Cardiac septum (tissue), 1 donor: ENCODE results near the gene RPS27L. TPM values are rescaled to one million over a fixed set of nuclear protein-coding genes. Genes with fewer than 3 reads are reported as not detected.

Experiments
- DNase-seq: peaks from one replicate; pipeline ENCODE4 v3.0.0-alpha.2; 2020; ENCODE audit warnings: low spot score
- intact Hi-C: fragments of 100-400 bp; cut with DNase I; formaldehyde crosslinking; loops from one replicate; pipeline ENCODE4 v1.14.0; 2022
- long read RNA-seq: library from polyadenylated mRNA; unstranded; transcript quantifications from one replicate; pipeline ENCODE4 v2.0.0, GENCODE V29; 2021
- total RNA-seq: library from RNA; stranded (reverse); fragmentation: NEBNext Ultra II Directional; extraction: Animal tissue kit (Norgen Biotek cat#: 25700); gene quantifications from one replicate; pipeline ENCODE4 v1.2.1, GENCODE V29; 2021
- donor health status: DM: no; HTN: no; CAD: no.

Gene RPS27L
- 104 TPM for total RNA-seq
- long read RNA-seq, full-length matches to known transcripts: 33 of 38 reads
- long read RNA-seq, partial matches to known transcripts: 4 of 38 reads
- long read RNA-seq, other reads (novel, unspliced or antisense): 1 of 38 reads

- intact Hi-C loops: loop anchor here (5.0 to 10.0 kb wide), 2 partner anchors 102 to 120 kb away; partner anchors contain the start of gene APH1B
- peak; percentile 97 for DNase-seq
These were observed at the start of gene RPS27L for GRCh38 chr15:63157118-63157843. TSS of gene RPS27L (minus strand) at chr15:63157477. CDS start at chr15:63157405, 72 bp downstream.

GRCh38 chr15:63206079-63206478 lies 48.8 kb upstream of the RPS27L start:
- intact Hi-C loops: no loop called here
- no peak for DNase-seq

- intact Hi-C loops: no loop called here
- DNase-seq: no peak
These were observed 46.3 kb upstream of the RPS27L start for GRCh38 chr15:63203451-63204090.

GRCh38 chr15:63202861-63203260 lies 45.6 kb upstream of the RPS27L start:
- no peak for DNase-seq
- intact Hi-C loops: no loop called here

GRCh38 chr15:63200464-63201249 lies 43.4 kb upstream of the RPS27L start:
- DNase-seq: no peak
- intact Hi-C loops: no loop called here

- intact Hi-C loops: no loop called here
- DNase-seq: no peak
These were observed 41.3 kb upstream of the RPS27L start for GRCh38 chr15:63198371-63199250.

- intact Hi-C loops: no loop called here
- no peak for DNase-seq
These were observed 40.3 kb upstream of the RPS27L start for GRCh38 chr15:63197626-63198025.

- no peak for DNase-seq
These were observed 39.6 kb upstream of the RPS27L start for GRCh38 chr15:63196842-63197241.

GRCh38 chr15:63195569-63196015 lies 38.3 kb upstream of the RPS27L start:
- no peak for DNase-seq
- intact Hi-C loops: no loop called here

More at GRCh38 chr15:63196842-63197241, 39.6 kb upstream of the RPS27L start:
- intact Hi-C loops: no loop called here

- intact Hi-C loops: loop anchor here (5.0 kb wide), 1 partner anchor 32 kb away; no protein-coding TSS in a partner anchor
- no peak for DNase-seq
These were observed 37.7 kb upstream of the RPS27L start for GRCh38 chr15:63194880-63195568.

- DNase-seq: no peak
- intact Hi-C loops: loop anchor here (5.0 kb wide), 1 partner anchor 33 kb away; no protein-coding TSS in a partner anchor
These were observed 37.0 kb upstream of the RPS27L start for GRCh38 chr15:63194302-63194701.

GRCh38 chr15:63192619-63193206 lies 35.4 kb upstream of the RPS27L start:
- intact Hi-C loops: loop anchor here (5.0 kb wide), 1 partner anchor 35 kb away; no protein-coding TSS in a partner anchor
- DNase-seq: no peak

- intact Hi-C loops: loop anchor here (5.0 kb wide), 1 partner anchor 35 kb away; no protein-coding TSS in a partner anchor
- DNase-seq: no peak
These were observed 34.8 kb upstream of the RPS27L start for GRCh38 chr15:63191895-63192618.

- intact Hi-C loops: loop anchor here (5.0 kb wide), 1 partner anchor 36 kb away; no protein-coding TSS in a partner anchor
- no peak for DNase-seq
These were observed 33.7 kb upstream of the RPS27L start for GRCh38 chr15:63190769-63191649.

- intact Hi-C loops: loop anchor here (5.0 to 10.0 kb wide), 3 partner anchors 37 to 215 kb away; partner anchors contain the start of gene APH1B
- DNase-seq: no peak
These were observed 32.9 kb upstream of the RPS27L start for GRCh38 chr15:63189941-63190768.
